ENCODE results near the gene GET4.

GRCh38 chr7:828793-829561, 47.4 kb upstream of the GET4 start:
- TF ChIP-seq EZH2 (IDR thresholded peaks at IDR 0.05; ENCODE audit: borderline replicate concordance, low read length) (no peak), CTCF (IDR thresholded peaks at IDR 0.05; ENCODE audit: low read length) (no peak)

Measured in OCI-LY1 (cell line).